ENCODE data around the gene SNRNP35.

- TF ChIP-seq CTCF (IDR thresholded peaks at IDR 0.05) = no peak
- no peak for TF ChIP-seq POLR2A (IDR thresholded peaks at IDR 0.05)
Measured at GRCh38 chr12:123433615-123434014, 24.3 kb upstream of the SNRNP35 start.
